ENCODE data around the gene GCGR. TPM values are rescaled to one million over a fixed set of nuclear protein-coding genes. Genes with fewer than 3 reads are reported as not detected.

Gene GCGR
- polyA plus RNA-seq, 2 of the 4 experiments (the other 2 are of a cell fraction), result 0.19 to 0.45 TPM

GRCh38 chr17:81806461-81807209 is 2.7 kb downstream of the GCGR start:
- CTCF ChIA-PET, result interaction anchor here (1.0 to 4.7 kb wide), 6 partner anchors 11 to 102 kb away, joined by 3 to 25 read pairs (median 4); no protein-coding TSS in a partner anchor
- FAIRE-seq, result no peak
- WGBS (ENCODE audit: missing lambda C conversion rate), result 15% methylated on average over 14 of the region's 23 CpGs

GRCh38 chr17:81807210-81807719 is 3.3 kb downstream of the GCGR start:
- POLR2A ChIA-PET, result no interaction called here

More at GRCh38 chr17:81806461-81807209, 2.7 kb downstream of the GCGR start:
- ATAC-seq (peak; percentile 2 to 51; a peak in 3 of 6 replicates), DNase-seq (ENCODE audit: low read depth in 1 of 2, low spot score in 1 of 2) (no peak)
- Histone ChIP-seq H3K4me2 (0 out of 3 replicates have a peak overlapping the region, but pooled peaks have one; percentile 3), H3K27ac (no peak overlapping the region), H3K4me3 (no peak overlapping the region), H3K9me3 (no peaks in the 10 kb centered on the region), H3K4me1 (peaks cover 36% of the 10 kb centered on the region)
- POLR2A ChIA-PET, result no interaction called here
- TF ChIP-seq BCL3 (IDR thresholded peaks at IDR 0.05), result no peak
- no peak for TF ChIP-seq USF2 (IDR thresholded peaks at IDR 0.05)
- no peak for TF ChIP-seq MAX (IDR thresholded peaks at IDR 0.05)
- peak in 1 of 2 experiments; percentile 15; a peak in 1 of 5 replicates for TF ChIP-seq RAD21 (conservative IDR thresholded peaks at IDR 0.05 in 1 of 2, IDR thresholded peaks at IDR 0.05 in 1 of 2)
- TF ChIP-seq ESRRA (IDR thresholded peaks at IDR 0.05; ENCODE audit: borderline replicate concordance, low read length), result no peak

GRCh38 chr17:81807839-81808238 is 3.9 kb downstream of the GCGR start:
- no peak for DNase-seq (ENCODE audit: low read depth in 1 of 2, low spot score in 1 of 2)
- ATAC-seq, result peak in 1 of 2 experiments; percentile 4; a peak in 1 of 6 replicates
- no peak for FAIRE-seq
- peaks cover 36% of the 10 kb centered on the region for H3K4me1 ChIP-seq
- no peak overlapping the region for H3K27ac ChIP-seq
- no peak overlapping the region for H3K4me3 ChIP-seq
- no peak for TF ChIP-seq HES2 (IDR thresholded peaks at IDR 0.05)
- H3K9me3 ChIP-seq, result no peaks in the 10 kb centered on the region
- WGBS (ENCODE audit: missing lambda C conversion rate), result 33% methylated on average over 11 of the region's 13 CpGs
- ChIA-PET POLR2A (no interaction called here), CTCF (interaction anchor here (0.8 to 4.7 kb wide), 7 partner anchors 10 to 118 kb away, joined by 3 to 25 read pairs (median 4); no protein-coding TSS in a partner anchor)
- no peak overlapping the region for H3K4me2 ChIP-seq

More at GRCh38 chr17:81807210-81807719, 3.3 kb downstream of the GCGR start:
- no peak overlapping the region for H3K27ac ChIP-seq
- ATAC-seq (peak; percentile 1 to 36; a peak in 3 of 6 replicates), FAIRE-seq (no peak), DNase-seq (ENCODE audit: low read depth in 1 of 2, low spot score in 1 of 2) (no peak)
- H3K4me2 ChIP-seq, result no peak overlapping the region
- CTCF ChIA-PET, result interaction anchor here (1.0 to 4.7 kb wide), 7 partner anchors 10 to 103 kb away, joined by 3 to 25 read pairs (median 4); no protein-coding TSS in a partner anchor
- H3K4me1 ChIP-seq, result peaks cover 36% of the 10 kb centered on the region
- H3K4me3 ChIP-seq, result no peak overlapping the region
- WGBS (ENCODE audit: missing lambda C conversion rate), result 36% methylated on average over 18 of the region's 18 CpGs
- H3K9me3 ChIP-seq, result no peaks in the 10 kb centered on the region
- TF ChIP-seq CTCF (IDR thresholded peaks at IDR 0.05), result no peak

- no peak overlapping the region for H3K27ac ChIP-seq
- H3K4me3 ChIP-seq, result no peak overlapping the region
- 69% methylated on average over 17 of the region's 20 CpGs for WGBS (ENCODE audit: missing lambda C conversion rate)
- no peaks in the 10 kb centered on the region for H3K9me3 ChIP-seq
- ChIA-PET POLR2A (no interaction called here), CTCF (interaction anchor here (0.8 to 4.7 kb wide), 5 partner anchors 12 to 117 kb away, joined by 3 to 25 read pairs (median 4); no protein-coding TSS in a partner anchor)
- DNase-seq (ENCODE audit: low read depth in 1 of 2, low spot score in 1 of 2), result no peak
- TF ChIP-seq POLR2A (IDR thresholded peaks at IDR 0.05; ENCODE audit: low read length), result no peak
- TF ChIP-seq FOSL2 (IDR thresholded peaks at IDR 0.05), result no peak
- TF ChIP-seq FOSL2 (CRISPR knock-in tag; IDR thresholded peaks at IDR 0.05), result no peak
- TF ChIP-seq MAX (IDR thresholded peaks at IDR 0.05), result no peak
- peak; percentile 69 for TF ChIP-seq ZFP36 (IDR thresholded peaks at IDR 0.05; ENCODE audit: borderline replicate concordance, partially characterized antibody)
- no peak for TF ChIP-seq USF2 (IDR thresholded peaks at IDR 0.05)
- no peak for TF ChIP-seq JUN (IDR thresholded peaks at IDR 0.05)
- no peak overlapping the region for H3K4me2 ChIP-seq
- H3K4me1 ChIP-seq, result peaks cover 30% of the 10 kb centered on the region
- ATAC-seq, result peak; percentile 4 to 9; a peak in 4 of 6 replicates
- FAIRE-seq, result no peak
Observed at GRCh38 chr17:81808778-81809555, 5.0 kb downstream of the GCGR start.
